Umbilical cord (tissue), 2 donors: ENCODE results near the gene KIAA0232. TPM values are rescaled to one million over a fixed set of nuclear protein-coding genes. Genes with fewer than 3 reads are reported as not detected.
"Not testable (repeated sequence)": the region's sequence is repeated elsewhere in the genome, so short reads cannot be mapped to it uniquely, and the experiment has no call there.

Source experiments
- DNase-seq: peaks from one replicate; pipeline ENCODE4 v3.0.0-alpha.2; 2015; ENCODE audit warnings: low spot score
- total RNA-seq: library from RNA; depleted of rRNA; stranded (reverse); fragments of >200 nt; gene quantifications from one replicate; pipeline ENCODE4 v1.2.3, GENCODE V29; 2014; ENCODE audit warnings: low replicate concordance; ENCODE audit not compliant: insufficient read depth

Gene KIAA0232
- total RNA-seq, 1 donor from 2014 or later: 27.9 TPM

DNA sequence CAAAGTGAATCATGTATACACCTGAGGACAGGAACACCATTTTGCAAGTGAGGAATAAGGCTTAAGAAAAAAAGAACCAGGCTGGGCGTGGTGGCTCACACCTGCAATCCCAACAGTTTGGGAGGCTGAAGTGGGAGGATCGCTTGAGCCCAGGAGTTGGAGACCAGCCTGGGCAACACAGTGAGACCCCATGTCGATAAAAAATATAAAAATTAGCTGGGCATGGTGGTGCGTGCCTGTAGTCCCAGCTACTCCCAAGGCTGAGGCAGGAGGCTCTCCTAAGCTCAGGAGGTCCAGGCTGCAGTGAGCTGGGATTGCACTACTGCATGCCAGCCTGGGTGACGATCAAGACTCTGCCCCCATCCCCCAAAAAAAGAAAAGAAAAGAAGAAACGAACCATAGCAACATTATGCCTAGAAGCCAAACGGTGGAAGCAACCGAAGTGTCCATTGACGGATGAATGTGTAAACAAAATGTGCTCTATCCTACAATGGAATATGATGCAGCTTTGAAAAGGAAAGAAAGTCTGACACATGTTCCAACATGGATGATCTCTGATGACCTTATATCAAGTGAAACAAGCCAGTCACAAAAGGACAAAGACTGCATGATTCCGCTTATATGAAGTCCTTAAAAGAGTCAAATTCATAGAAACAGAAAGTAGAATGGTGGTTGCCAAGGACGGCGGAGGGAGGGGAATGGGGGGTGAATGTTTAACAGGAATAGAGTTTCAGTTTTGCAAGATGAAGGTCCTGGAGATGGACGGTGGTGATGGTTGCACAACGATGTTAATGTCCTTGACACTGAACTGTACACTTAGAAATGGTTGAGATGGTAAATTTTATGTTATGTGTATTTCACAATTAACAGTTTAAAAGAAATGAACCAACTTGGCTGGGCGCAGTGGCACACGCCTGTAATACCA is 8.6 kb upstream of the KIAA0232 start:
- no peak for DNase-seq

- DNase-seq: no peak
These were observed 6.8 kb upstream of the KIAA0232 start for GRCh38 chr4:6775746-6776145.

GRCh38 chr4:6776920-6777635 is 5.4 kb upstream of the KIAA0232 start:
- DNase-seq: no peak

DNA sequence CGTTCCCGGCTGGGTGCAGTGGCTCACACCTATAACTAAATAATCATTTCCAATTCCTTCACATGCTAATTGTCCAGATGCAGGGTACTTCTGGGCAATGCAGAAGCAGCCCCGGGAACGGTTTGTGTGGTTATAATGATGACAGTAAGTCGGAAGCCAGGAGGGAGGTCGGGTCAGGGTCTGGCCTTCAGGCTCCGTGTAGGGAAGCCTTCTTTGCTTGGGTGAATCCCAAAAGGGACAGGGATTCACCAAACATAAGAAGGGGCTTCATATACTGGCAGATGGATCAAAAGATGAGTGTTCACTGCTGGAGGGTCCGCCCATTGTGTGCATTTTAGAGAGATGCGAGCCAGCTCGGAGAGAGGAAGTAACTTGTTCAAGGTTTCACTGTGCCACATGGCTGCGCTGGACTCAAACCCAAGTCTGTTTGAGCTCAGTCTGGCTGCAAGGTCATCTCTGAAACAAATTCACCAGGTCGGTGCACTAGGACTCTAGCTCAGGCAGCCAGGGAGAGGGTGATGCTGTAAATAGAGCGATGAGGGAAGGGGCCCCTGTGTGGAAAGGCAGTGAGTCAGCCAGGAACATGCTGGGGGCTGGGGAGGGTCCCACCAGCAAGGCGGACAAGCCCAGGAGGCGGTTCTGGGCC is 4.8 kb upstream of the KIAA0232 start:
- DNase-seq: no peak

- DNase-seq: no peak
These were observed 4.1 kb upstream of the KIAA0232 start for GRCh38 chr4:6778435-6778834.

GRCh38 chr4:6779667-6780565 is 2.6 kb upstream of the KIAA0232 start:
- DNase-seq: no peak

DNA sequence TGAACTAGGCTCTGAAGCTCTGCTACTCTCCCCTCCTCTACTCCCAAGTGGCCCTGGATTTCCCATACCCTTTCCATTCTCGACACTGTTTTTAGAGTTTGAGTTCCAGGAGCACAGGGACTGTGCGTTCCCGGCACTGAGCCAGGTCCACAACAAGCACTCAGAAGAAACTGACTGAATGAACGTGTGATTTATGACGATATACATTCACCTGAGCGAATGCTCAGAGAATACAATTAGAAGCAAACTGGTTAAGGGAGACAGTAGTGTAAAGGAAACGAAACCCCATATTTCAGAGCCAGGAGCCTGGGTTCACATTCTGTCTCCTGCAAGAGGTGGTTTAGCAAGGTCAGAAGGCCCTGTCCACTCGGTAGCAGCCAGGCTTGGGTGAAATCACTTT is 1.4 kb upstream of the KIAA0232 start:
- DNase-seq: peak; percentile 38

DNA sequence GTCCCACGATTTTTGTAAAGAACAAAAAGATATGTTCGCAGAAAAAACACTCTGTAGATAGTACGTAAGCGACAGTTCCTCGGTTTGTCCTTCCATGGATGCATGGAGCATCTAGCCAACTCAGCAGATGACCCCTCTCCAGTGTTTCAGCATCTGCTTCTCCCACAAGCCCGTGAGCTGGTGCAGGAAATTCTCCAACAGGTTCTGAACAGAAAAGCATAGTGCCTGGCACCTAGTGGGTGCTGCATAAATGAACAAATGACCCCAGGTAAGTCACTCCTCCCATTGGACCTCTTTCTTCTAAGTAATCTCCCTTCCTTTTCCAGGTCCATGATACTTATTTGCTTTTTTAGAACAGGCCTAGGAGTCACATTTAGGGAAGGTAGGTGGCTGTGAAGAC is 966 bp upstream of the KIAA0232 start:
- DNase-seq: no peak

GRCh38 chr4:6782846-6783110 is 251 bp downstream of the KIAA0232 start:
- no peak for DNase-seq

DNA sequence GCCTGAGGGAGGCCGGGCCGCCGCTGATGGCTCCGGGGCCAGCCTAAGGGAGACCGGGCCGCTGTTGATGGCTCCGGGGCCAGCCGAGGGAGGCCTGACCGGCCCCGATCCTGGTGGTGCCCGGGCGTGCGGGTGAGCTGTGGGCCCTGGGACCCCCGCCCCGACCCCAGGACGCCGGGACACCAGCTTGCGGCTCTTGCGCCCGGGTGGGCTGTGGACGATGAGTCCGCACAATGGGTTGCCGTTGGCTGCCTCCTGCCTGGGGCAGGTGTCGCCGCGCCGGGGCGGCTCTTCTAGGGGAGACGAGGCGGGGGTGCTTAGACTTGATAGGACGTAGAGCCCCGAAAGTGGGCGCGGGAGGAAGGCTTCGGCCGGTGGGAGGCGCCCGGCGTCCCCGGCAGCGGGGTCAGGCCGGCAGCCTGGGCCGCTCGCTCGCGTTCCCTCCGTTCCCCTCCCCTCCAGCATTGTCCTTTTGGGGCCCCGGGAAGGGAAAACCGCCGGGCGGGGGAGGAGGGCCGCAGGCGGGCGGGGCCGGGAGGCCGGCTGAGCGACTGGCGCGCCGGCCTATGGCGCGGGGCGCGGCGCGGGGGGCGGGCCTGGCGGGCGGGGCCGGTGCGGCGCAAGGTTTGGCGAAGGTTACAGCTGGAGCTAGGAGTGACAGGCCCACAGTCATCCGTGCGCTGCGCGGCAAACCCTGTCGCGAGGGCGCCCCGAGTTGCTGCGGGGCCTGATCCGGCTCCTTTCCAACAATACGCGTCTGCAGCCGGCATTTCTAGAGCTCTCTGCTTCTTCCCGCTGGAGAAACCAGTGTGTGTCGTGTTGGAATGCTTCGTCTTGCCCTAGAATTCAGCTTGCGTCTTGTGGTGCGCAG is 819 bp downstream of the KIAA0232 start:
- DNase-seq: peak; percentile 95

DNA sequence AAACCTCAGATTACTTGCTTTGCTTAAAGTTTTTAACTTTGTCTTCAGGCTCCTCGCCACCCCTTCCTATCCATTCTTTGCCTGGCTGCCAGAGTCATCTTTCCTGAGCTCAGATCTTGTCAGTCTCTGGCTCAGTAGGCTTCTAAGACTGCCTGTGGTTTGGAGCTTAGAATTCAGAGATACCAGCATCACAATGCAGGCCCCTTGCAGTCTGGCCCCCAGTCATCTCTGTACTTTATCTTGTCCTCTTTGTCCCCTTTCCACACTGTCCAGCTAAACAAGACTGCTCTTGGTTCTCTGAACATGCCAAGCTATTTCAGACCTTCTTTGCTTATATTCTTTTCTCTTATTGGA is 3.0 kb downstream of the KIAA0232 start:
- DNase-seq: no peak

- no peak for DNase-seq
These were observed 5.6 kb downstream of the KIAA0232 start for GRCh38 chr4:6788123-6788522.

DNA sequence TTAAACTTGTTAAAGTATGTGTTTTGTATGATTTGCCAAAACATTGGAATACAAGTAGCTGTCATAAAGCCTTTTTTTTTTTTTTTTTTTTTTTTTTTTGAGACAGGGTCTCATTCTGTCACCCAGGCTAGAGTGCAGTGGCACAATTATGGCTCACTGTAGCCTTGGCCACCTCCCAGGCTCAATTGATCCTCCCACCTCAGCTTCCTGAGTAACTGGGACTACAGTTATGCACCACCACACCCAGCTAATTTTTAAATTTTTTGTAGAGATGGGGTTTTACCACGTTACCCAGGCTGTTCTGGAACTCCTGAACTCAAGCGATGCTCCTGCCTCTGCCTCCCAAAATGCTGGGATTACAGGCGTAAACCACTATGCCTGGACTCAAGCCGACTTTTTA is 8.7 kb downstream of the KIAA0232 start:
- not testable (repeated sequence) for DNase-seq

- not testable (repeated sequence) for DNase-seq
These were observed 9.3 kb downstream of the KIAA0232 start for GRCh38 chr4:6791796-6792195.

GRCh38 chr4:6794189-6794588 is 11.7 kb downstream of the KIAA0232 start:
- no peak for DNase-seq

DNA sequence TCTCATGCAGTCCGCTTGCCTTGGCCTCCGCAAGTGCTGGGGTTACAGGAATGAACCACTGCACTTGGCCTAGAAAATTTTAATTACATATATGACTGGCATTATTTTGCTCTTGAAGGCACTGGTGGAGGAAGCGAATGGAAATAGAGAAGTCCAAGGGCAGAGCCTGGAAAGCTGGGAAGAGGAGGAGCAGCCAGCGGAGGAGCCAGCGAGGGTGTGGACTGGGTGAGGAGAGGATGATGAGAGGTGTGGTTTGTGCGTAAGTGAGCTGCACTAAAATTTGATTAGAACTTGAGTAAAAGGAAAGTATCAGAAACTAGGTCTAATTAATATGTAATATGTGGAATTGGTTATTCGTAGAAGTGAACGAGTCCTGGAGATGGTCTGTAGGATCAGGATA is 13.3 kb downstream of the KIAA0232 start:
- no peak for DNase-seq

GRCh38 chr4:6797368-6797767 is 14.8 kb downstream of the KIAA0232 start:
- DNase-seq: not testable (repeated sequence)

GRCh38 chr4:6799091-6799490 is 16.6 kb downstream of the KIAA0232 start:
- no peak for DNase-seq

DNA sequence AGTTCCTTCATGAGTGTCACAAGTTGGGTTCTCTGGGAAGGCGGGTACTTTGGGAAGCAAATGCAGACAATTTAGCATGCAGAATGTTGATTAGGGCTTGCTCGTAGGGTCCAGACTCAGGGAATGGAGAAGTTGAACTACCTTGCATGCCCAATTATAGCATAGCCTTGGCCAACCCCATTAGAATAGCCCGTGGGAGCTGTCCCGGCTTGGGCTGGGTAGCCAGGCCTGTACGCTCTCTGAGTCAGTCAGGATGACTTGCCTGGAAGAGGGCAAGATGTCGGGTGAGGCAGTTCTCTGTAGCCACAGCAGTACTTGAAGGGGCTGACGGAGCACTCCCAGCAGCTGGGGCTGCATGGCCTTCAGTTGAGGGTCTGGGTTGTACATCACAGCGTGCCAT is 19.5 kb downstream of the KIAA0232 start:
- no peak for DNase-seq

DNA sequence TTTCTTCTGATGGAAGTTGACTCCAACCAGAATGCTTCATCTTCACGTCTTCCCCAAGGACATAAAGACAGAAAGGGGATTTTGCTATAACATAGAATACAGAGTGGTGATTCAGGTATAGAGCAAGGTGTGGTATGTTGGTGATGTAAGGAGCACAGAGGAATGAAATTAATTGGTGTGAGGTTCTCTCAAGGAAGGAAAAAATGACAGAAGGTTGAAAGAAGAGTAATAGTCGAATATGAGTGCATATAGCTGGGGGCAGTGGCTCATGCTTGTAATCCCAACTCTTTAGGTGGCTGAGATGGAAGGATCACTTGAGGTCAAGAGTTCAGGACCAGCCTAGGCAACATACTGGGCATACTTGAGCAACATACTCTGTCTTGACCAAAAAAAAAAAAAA is 20.1 kb downstream of the KIAA0232 start:
- DNase-seq: no peak

DNA sequence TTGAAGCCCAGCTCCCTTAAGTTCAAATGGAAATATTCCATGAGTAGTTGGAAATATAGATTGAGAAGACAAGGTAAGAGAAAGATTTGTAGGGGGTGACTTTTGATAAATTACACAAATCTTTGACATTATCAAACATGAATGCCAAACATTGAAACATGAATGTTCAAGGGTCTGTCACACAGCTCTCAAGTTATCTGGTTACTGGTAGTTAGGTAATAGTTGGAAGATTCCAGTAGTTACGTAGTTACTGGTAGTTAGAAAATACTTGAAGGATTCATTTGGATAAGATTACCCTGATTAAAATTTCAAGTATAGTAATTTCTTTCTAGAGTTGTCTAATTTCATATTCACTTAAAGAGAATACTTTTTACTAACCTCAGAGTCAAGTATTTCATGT is 20.7 kb downstream of the KIAA0232 start:
- DNase-seq: no peak
